PC-9 (cell line): ENCODE measurements around the gene CRLF3.

Experiments used
- EZH2 ChIP-seq: fragments of 200-600 bp; sonication (generic); IDR thresholded peaks from 2 replicates; pipeline ENCODE4 v1.8.0; 2017; ENCODE audit warnings: antibody characterized with exemption, low read depth
- TF ChIP-seq, protein P1 (sequence below): fragments of 200-600 bp; sonication (generic); conservative IDR thresholded peaks from 2 replicates; pipeline ENCODE4 v1.6.1; 2017; ENCODE audit warnings: mixed run types, antibody characterized with exemption, mild to moderate bottlenecking, moderate library complexity

DNA sequence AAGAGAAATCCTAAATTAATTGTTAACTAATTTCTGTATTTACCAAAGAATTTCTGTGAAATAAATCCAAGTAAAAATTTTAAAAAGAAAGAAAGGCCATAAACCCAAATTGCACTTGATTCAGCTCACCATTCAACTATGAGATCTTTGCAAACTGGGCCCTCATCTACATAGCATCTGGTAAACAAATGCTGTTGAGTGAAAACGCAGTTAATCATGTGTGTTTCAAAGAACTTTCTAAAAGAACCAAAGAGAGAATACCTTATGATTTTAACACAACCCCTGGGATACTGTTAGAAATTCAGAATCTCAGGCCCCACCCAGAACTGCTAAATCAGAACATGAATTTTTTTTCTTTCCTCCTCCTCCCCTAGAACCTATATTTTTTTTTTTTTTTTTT is 16.6 kb downstream of the CRLF3 start:
- TF ChIP-seq, protein P1, sequence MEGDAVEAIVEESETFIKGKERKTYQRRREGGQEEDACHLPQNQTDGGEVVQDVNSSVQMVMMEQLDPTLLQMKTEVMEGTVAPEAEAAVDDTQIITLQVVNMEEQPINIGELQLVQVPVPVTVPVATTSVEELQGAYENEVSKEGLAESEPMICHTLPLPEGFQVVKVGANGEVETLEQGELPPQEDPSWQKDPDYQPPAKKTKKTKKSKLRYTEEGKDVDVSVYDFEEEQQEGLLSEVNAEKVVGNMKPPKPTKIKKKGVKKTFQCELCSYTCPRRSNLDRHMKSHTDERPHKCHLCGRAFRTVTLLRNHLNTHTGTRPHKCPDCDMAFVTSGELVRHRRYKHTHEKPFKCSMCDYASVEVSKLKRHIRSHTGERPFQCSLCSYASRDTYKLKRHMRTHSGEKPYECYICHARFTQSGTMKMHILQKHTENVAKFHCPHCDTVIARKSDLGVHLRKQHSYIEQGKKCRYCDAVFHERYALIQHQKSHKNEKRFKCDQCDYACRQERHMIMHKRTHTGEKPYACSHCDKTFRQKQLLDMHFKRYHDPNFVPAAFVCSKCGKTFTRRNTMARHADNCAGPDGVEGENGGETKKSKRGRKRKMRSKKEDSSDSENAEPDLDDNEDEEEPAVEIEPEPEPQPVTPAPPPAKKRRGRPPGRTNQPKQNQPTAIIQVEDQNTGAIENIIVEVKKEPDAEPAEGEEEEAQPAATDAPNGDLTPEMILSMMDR: no peak
- TF ChIP-seq EZH2: no peak
